ENCODE data around the gene ATP13A4. TPM values are rescaled to one million over a fixed set of nuclear protein-coding genes. Genes with fewer than 3 reads are reported as not detected.

ATP13A4 gene
- polyA plus RNA-seq, 1 donor, result 0.48 TPM

GRCh38 chr3:193499136-193499770, 55.4 kb downstream of the ATP13A4 start:
- DNase-seq (ENCODE audit: low read depth), result peak; percentile 26

- DNase-seq (ENCODE audit: low read depth), result no peak
Measured at GRCh38 chr3:193498215-193498614, 56.5 kb downstream of the ATP13A4 start.

- DNase-seq (ENCODE audit: low read depth), result no peak
Measured at GRCh38 chr3:193496658-193497057, 58.0 kb downstream of the ATP13A4 start.

- DNase-seq (ENCODE audit: low read depth), result no peak
Measured at GRCh38 chr3:193491026-193491425, 63.7 kb downstream of the ATP13A4 start.

GRCh38 chr3:193490580-193490979, 64.1 kb downstream of the ATP13A4 start:
- no peak for DNase-seq (ENCODE audit: low read depth)

- no peak for DNase-seq (ENCODE audit: low read depth)
Measured at GRCh38 chr3:193489949-193490348, 64.7 kb downstream of the ATP13A4 start.

GRCh38 chr3:193488741-193489140, 66.0 kb downstream of the ATP13A4 start:
- DNase-seq (ENCODE audit: low read depth), result no peak

- DNase-seq (ENCODE audit: low read depth), result no peak
Measured at GRCh38 chr3:193483988-193484539, 70.6 kb downstream of the ATP13A4 start.

- peak; percentile 56 for DNase-seq (ENCODE audit: low read depth)
Measured at GRCh38 chr3:193481436-193481835, 73.3 kb downstream of the ATP13A4 start.

GRCh38 chr3:193474446-193474845, 80.2 kb downstream of the ATP13A4 start:
- no peak for DNase-seq (ENCODE audit: low read depth)

GRCh38 chr3:193470710-193471109, 84.0 kb downstream of the ATP13A4 start:
- DNase-seq (ENCODE audit: low read depth), result no peak

GRCh38 chr3:193465992-193466608, 88.6 kb downstream of the ATP13A4 start:
- no peak for DNase-seq (ENCODE audit: low read depth)

- DNase-seq (ENCODE audit: low read depth), result no peak
Measured at GRCh38 chr3:193464889-193465288, 89.8 kb downstream of the ATP13A4 start.

GRCh38 chr3:193457526-193457925, 97.2 kb downstream of the ATP13A4 start:
- no peak for DNase-seq (ENCODE audit: low read depth)

- DNase-seq (ENCODE audit: low read depth), result no peak
Measured at GRCh38 chr3:193452338-193452737, 102.4 kb downstream of the ATP13A4 start.

GRCh38 chr3:193451902-193452301, 102.8 kb downstream of the ATP13A4 start:
- no peak for DNase-seq (ENCODE audit: low read depth)

GRCh38 chr3:193446965-193447602, 107.6 kb downstream of the ATP13A4 start:
- DNase-seq (ENCODE audit: low read depth), result no peak

GRCh38 chr3:193439423-193439822, 115.3 kb downstream of the ATP13A4 start:
- no peak for DNase-seq (ENCODE audit: low read depth)

- DNase-seq (ENCODE audit: low read depth), result no peak
Measured at GRCh38 chr3:193418576-193419373, 135.9 kb downstream of the ATP13A4 start.

GRCh38 chr3:193416629-193417028, 138.1 kb downstream of the ATP13A4 start:
- DNase-seq (ENCODE audit: low read depth), result no peak

- no peak for DNase-seq (ENCODE audit: low read depth)
Measured at GRCh38 chr3:193407688-193408087, 147.0 kb downstream of the ATP13A4 start.

GRCh38 chr3:193407112-193407511, 147.6 kb downstream of the ATP13A4 start:
- no peak for DNase-seq (ENCODE audit: low read depth)
